ENCODE measurements around the gene CCDC197.

CCDC197 gene

DNA sequence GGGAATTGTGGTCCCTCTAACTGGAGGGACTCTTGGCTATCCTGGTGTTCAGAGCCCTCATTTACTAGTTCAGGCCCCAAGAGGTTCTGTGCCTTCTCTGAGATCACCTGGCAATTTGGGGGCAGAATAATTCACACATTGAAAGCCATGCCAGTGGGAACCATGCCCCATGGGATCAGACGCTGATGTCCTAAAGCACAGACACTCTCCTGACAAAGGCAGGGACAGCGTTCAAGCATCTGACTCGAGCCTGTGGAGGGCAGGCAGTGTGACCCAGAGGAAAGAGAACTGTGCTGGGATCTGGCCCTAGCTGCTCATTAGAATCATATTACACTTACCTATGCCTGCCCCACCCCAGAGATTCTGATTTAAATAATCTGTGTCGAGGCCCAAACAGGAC lies 18.4 kb upstream of the CCDC197 start:
- no peak for DNase-seq

DNA sequence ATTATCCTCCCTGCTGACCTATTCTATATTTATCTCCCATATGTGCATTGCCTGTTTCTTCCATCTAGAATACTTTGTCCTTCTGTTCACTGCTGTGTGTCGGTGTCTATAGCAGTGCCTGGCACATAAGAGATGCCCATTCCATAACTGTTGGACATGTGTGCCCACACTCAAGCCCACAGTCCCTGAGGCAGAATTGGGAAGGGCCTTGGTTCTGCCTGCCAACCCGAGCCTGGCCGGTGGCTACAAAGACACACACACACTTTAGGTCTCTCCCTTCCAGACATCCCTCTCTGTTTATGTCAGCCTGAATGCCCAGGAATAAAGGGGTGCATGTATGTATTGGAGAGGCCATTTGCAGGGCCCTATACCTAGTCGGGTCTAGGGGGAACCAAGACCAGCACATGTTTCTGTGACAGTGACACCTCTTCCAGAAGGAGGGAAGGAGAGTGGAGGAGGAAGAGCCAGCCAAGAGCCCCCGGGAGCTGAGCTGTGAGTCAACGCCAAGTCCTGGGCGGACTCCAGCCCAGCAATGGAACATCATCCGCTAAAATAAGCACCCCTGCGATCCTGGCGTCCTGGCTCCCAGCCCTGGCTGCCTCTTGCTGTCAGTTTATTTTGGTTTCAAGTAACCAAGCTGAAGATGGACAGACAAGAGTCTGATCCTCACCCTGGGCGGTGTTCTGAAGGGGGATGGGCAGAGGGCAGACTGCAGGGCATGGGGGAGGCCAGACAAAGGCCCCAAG lies 16.5 kb upstream of the CCDC197 start:
- no peak for DNase-seq

DNA sequence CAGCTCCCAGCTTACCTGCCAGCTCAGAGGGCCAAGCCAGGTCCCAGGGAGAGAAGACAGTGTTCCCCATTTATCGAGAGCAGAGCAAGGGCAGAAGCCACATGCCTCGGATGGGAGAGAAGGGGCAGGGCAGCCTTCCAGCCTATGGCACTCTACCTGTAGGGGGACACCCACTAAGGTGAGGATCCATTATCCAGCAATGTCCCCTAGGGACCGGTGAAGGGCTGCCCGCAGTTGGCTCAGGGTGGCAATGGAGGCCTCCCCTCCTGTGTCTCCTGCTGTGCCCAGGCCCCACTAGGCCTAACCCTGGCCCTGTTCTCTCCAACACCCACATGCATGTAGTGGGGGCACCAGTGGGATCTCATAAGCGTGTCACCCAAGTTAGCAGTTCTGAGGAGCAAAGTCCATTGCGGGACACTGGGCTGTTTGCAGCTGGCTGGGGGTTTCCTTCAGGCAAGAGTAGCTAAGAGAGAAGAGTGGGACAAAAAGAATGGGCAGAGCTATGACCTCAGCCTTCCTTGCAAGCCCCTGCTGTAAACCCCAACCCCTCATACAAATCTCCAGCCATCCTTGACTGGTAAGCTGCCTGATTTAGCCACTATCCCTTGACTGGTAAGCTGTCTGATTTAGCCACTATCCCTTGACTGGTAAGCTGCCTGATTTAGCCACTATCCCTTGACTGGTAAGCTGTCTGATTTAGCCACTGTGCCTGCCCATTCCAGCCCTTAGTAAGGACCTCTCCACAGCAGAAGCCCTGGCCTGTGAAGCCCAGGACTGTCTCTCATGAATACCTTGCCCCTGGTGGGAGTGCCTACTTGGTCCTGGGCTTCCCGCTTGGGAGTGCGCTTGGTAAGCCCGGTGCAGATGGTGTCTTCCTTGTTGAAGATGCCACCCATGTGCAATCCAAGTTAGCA lies 15.5 kb upstream of the CCDC197 start:
- no peak for DNase-seq

DNA sequence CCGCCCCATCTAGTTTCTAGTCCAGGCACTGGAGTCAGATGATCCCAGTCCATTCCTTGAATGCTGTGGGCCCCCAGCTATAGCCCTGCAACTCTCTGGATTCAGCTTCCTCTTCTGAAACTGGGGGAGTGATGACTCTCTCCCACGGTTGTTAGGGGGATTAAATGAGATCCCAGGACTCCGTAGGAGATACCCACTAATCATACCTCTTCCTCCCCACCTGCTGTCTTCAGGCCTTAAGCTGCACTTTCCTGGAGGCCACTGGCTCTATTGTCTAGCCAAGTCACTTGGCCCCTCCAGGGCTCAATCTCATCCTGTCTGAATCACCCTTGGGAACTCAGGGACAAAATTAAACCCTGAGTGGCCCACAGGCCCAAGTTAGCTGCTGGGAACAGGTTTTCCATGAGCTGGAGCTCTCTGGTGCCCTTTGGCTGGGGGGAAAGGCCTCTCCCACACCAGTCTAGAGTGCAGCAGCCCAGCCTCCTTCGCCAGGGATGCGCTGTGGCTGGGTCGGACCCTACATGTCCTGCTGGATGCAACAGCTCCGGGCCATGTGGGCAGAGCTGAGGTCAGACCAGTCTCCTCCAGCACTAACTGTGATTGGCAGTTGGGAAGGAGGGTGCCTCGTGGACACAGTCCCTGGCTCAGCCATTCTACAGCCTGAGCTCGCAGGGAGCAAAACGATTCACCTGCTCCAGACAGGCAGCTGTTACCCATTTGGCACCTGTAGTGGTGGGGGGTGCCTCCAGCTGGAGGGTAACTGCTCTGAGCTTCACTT lies 14.7 kb upstream of the CCDC197 start:
- peak in 2 of 4 experiments; percentile 31 to 47 for DNase-seq

DNA sequence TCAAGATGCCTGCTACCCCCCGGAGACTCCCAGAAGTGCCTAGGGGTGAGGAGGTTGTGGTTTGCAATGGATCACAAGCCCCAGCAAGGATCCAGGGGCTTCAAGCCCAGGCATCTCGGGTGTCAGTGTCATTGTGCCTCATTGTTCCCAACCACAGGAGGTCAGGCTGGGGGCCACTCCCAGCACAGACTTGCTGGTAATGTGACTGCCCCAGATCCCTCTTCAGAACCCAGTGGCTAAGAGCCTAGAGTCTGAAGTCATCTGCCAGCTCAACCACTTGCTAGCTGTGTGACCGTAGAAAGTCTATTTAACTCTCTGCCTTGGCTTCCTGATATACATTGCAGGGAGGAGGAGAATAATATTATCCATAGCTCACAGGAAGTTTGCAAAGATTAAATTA lies 13.0 kb upstream of the CCDC197 start:
- no peak for DNase-seq

DNA sequence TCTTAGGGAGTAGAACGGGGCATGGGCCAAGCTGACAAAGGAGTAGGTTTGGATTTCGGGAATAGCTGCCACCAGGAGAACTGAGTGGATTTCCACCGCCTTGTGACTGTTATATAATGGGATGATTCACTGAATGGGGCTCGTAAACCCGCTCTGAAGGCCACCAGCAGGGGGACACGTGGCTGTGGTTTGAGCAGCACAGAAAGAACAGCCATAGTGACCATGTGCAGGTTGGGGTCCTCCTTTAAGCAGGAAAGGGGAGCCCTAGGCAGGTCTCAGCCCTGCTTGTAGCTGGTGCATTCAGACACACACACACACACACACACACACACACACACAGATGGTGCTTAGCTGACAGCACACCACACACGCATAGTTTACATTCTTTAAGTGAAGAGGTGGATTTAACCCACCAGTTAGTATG lies 12.1 kb upstream of the CCDC197 start:
- peak in 3 of 4 experiments; percentile 26 to 70 (median 57) for DNase-seq

DNA sequence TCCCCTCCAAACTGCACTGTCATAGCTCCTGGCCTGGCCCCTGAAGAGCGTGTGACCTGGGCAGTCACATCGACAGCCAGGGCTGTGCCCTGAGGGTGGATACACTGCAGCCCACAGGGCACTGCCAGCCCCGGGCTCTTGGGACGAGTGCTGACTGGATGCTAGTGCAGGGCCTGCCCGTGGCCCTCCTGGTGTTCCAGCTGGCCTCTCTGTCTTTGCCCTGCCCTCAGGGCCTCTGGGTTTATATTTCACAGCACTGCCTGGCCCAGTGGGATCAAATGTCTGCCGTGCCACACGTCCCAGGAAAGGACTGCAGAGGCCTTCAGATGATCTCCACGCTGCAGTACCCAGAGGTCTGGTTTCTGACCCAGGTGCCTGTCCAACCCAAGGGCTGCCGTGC lies 10.1 kb upstream of the CCDC197 start:
- peak in 3 of 4 experiments; percentile 12 to 62 (median 31) for DNase-seq

DNA sequence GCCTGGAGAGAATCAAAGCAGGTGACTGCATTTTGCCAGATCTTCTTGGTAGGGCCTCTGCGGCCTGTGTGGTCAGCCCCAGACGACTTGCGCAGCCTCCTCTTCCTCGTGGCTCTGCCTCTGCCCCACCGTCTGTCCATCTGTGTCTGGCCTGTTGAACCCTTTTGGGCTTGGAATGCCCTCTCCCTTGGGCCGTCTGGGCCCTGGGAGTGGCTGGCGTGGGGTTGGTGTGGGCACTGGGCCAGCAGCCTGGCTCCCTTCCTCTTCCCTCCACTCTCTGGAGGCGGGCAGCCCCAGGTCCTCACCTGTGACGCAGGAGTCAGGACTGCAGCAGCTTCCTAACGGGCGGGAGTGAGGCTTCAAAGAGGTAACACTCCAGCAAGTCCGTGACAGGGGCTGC lies 9.7 kb upstream of the CCDC197 start:
- DNase-seq: no peak

DNA sequence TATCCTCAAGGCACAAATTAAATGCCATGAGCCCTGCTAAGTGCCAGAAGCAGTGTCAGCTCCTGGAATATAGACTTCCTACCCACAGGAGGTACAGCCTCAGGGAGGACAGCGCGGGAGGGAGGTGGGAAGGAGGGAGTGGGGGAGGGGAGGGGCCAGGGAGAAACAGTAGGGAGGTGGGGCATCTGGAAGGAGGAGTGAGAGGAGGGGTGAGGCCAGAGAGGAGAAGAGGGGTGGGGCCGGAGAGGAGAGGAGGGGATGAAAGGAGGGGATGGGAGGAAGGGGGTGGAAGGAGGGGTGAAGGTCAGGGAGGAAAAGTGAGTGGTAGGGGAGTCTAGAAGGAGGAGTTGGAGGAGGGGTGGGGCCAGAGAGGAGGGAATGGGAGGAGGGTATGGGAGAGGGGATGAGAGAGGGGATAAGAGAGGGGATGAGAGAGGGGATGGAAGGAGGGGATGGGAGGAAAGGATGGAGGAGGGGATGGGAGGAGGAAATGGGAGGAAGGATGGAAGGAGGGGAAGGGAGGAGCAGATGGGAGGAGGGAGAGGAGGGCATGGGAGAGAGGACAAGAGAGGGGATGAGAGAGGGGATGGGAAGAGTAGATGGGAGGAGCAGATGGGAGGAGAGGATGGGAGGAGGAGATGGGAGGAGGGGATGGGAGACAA lies 9.2 kb upstream of the CCDC197 start:
- DNase-seq: no peak

DNA sequence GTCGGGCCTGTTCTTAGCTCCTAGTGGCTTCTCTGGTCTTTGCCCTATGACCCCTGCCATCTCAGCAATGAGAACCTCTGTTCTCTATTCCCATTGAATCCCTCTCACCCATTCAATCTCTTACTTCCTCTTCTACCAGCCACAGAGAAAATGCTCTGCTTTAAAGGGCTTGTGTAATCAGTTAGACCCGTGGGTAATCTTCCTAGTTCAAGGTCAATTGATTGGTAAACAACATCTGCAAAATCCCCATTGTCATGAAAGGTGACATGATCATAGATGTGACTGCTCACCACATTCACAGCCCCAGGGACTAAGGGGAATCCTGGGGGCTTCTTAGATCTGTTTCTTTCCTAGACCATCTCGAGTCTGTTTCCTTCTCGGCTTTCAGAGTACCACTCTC lies 7.2 kb upstream of the CCDC197 start:
- peak; percentile 44 to 82 (median 73) for DNase-seq

DNA sequence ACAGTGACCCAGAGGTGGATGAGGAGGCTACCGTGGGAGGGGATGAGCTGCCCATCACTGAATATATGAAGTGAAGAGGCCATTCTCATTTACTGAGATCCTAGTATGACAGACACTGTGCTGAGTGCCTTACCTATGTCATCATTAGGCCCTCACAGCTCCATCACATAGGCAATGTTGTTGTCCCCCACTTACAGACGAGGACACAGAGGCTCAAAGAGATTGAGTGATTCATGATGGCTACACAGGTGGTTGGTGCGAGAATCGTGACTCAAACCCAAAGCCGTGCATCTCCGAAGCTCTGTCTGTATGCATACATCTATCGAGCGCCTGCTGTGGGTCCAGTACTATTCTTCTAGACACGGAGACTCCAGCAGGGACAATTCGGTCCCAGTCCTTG lies 5.9 kb upstream of the CCDC197 start:
- no peak for DNase-seq

DNA sequence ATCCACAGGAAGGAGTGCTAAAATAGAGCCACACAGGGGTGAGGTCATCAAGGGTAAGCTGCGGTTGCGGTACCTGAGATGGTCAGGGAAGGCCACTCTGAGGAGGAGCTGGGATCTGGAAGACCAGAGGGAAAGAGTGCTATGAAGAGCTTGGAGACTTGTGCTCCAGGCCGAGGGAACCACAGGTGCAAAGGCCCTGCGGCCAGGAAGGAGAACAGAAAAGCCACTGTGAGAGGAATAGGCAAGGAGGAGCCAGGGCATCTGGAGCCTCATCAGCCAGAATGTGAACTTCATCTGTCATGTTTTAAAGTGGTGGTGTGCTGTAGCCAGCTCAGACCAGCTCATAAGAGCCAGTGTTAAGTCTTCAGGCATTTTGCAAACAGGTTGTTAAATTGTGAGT lies 5.5 kb upstream of the CCDC197 start:
- DNase-seq: no peak

DNA sequence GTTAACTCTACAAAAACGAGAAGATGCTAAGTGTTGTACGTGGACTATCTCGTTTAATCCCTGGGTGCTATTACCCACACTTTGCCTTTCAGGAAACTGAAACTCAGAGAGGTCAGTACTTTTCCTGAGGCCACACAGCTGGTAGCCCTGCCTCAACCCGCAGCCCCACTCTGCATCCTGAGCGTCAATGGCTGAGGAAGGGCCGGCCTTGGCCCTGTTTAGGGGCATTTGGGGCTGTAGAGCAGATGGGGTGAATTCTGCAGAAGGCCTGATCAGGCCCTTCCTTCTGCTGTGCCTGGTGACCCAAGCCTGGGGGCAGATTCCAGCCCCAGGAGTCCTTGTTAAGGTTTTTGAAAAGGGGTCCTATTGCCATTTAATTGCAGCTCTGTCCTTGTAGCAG lies 3.7 kb upstream of the CCDC197 start:
- no peak for DNase-seq

DNA sequence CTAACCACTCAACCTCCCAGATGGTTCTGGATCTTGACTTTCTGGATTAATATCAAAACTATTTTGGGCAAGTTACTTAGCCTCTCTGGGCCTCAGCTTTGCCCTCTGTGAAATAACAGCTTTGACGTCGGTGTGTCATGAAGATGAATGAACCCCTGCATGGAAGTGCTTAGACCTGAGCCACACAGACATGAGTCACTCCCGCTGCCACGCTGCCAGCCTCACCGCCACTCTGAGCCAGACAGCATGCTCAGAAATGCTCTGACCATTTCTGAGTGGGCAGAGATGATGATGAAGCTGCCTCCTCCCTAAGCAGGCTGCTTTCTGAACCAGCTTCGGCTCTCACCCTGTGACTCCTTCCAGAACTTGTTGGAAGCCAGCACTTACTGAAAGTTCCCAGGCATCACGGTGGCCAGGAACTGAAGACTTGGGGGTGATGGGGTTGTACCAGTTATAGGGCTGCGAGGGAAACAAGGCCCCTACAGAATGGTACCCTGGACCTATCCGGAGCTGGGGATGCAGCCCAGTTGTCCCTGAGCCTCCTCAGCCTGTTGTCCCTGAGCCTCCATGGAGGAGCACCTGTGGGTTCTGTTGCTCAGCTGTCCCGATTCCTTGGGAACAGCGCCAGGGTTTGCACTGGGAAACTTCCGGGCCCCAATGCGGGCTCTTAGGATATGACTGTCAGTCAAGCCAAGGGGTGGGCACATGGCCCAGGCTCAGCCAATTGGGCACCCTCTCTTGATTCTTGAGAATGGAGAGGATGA lies 2.0 kb upstream of the CCDC197 start:
- DNase-seq: peak; percentile 57 to 77 (median 70)

DNA sequence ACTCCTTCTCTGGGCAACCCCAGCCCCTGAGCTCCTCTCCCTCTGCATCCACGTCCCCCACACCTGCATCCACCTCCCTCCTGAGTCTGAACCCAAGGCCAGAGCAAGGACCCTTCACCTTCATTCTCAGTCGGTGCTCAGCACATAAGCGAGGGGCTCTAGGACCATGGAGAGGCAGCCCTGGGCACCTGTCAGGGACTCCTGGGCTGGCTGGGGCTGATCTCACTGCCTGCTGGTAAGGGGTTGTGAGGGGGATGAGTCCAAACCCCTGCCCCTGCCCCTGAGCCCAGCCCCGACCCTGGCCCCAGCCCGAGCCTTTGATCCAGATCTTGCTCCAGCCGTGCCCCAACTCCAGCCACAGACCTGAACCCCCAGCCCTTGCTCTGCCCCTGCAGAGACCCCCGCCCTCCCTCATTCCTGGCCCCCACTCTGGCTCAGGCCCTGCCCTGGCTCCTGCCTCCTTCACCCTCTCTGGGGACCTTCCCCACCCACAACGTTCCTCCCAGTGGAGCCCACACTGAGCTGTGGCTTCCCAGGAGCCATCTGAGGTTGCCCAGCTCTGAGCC lies 888 bp upstream of the CCDC197 start:
- no peak for DNase-seq

DNA sequence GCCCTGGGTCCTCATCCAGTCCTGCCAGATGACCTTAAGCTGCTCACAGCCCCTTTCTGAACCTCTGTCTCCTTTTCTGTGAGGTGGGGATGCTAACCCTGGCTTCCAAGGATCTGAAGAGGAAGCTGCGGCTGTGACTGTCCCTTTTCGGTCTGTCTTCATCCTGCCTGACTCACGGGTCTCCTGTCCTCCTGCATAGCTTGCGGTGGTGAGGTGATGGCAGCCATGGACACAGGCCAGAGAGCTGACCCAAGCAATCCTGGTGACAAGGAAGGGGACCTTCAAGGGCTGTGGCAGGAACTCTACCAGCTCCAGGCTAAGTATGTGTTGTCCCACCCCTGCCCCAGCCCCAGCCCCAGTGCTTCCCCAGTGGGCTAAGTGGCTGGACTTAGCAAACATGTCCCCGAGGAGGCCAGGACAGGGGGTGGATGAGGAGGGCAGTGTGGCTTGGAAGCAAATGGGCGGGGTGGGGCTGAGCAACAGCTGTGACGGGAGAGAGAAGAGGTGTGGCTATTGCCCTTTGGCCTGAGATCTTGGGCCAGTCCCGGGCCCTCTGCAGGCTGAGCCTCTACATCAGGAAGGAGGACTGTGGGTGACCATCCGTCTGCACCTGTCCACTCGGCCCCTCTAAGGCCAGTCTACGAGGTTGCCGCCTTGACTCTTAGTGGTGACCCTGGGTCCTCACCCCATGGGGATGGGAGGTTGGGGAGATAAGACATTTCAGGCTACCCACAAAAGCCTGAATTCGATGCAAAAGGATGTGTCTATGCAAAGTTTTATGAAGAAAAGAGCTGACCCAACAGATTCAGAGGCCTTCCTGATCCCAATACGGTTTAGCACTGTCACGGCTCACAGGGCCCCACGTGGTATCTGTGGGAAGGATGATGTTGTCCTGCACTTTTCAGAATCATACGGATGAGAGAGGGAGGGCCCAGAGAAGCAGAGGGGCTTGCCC lies 1.1 kb downstream of the CCDC197 start:
- peak in 1 of 4 experiments; percentile 29 for DNase-seq

DNA sequence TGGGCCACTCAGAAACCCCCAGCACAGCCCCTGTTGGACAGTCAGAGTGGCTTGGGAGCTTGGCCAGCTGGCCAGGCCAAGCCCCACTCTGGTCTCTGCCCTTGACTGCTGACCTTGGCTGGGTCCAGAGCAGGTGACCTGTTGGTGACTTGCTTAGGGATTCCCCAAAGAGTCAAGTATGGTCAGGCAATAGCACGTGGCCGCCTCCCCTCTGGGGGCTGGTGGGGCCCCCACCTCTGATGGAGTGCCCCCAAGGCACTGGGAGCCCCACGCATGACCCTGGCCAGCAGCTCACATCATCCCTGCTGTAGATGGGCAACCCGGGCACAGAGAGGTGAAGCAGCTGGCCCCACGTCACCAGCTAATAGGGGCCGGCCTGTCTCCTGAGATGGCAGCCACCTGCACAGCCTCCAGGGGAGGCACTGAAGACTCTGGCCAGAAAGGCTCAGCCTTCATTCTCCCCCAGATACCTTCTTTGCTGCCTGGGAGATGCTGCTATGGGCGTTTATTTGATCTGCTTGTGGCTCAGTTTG lies 1.8 kb downstream of the CCDC197 start:
- no peak for DNase-seq

DNA sequence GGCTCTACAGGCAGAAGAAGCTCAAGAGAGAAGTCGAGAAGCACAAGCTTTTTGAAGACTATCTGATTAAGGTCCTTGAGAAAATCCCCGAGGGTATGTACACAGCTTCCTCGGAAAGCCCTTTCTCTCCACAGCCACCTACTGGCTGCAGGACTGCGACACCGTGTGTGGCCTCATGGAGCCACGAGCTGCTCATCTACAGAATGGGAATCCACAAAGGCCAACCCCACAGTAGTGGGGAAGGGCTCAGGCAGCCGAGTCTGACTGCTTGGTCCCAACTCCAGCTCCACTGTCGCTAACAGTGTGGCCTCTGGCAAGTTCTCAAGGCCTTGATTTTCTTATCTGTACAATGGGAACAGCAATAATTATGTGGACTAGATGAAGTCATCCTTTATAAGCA lies 2.5 kb downstream of the CCDC197 start:
- no peak for DNase-seq

DNA sequence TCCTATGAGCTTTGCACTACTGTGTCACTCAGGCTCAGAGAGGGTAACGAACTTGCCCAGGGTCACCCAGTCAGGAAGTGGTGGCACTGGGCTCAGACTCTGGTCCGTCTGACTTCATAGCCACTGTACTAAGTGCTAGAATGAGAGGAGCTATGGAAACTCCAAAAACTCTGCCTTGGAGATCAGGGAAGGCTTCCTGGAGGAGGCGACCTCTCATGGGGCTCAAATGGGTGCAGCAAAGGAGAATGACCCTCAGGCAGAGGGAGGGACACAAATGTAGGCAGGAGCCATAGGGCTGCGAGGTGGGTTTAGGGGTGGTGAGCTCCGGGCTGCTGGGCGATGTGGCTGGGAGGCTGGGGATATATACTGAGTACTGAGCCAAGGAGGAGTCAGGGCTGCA lies 3.2 kb downstream of the CCDC197 start:
- no peak for DNase-seq

DNA sequence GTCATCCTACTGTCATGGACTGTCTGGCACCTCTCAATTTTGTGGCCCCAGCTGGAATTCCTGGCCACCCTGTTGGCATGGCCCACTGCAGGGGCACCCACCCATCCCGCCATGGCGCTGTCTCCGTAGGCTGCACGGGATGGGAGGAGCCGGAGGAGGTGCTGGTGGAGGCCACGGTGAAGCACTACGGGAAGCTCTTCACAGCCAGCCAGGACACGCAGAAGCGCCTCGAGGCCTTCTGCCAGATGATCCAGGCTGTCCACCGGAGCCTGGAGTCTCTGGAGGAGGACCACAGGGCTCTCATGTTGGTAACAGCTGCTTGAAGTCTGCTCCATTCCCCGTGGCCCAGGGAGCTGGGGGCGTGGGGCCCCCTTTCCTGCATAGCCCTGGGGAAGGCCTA lies 3.9 kb downstream of the CCDC197 start:
- no peak for DNase-seq
